NCI-H460 (cell line): ENCODE data around the gene QRFP. TPM values are rescaled to one million over a fixed set of nuclear protein-coding genes. Genes with fewer than 3 reads are reported as not detected.

Experiments
- total RNA-seq: library from RNA; depleted of rRNA; stranded (reverse); fragments of >200 nt; shearing (Covaris generic); gene quantifications from 2 replicates; pipeline ENCODE4 v1.2.3, GENCODE V29; 2014; rRNA removed

Gene QRFP
- total RNA-seq, 1 experiment from 2014 or later: not detected

Other genes starting within 250 kb of the QRFP start
- gene PRDM12, start 232.2 kb downstream of the QRFP start, total RNA-seq: 0.30 TPM in 1 of 2 replicates, not detected in the other
- gene EXOSC2, start 203.0 kb downstream of the QRFP start, total RNA-seq: 45.5 and 56.5 TPM in 2 replicates
- 60.6 and 63.0 TPM in 2 replicates for gene ABL1, start 61.6 kb downstream of the QRFP start, total RNA-seq
- gene FIBCD1, start 42.4 kb upstream of the QRFP start, total RNA-seq: 14.3 and 14.6 TPM in 2 replicates
- 8.9 and 9.2 TPM in 2 replicates for gene LAMC3, start 112.4 kb upstream of the QRFP start, total RNA-seq
- 4.2 and 5.0 TPM in 2 replicates for gene AIF1L, start 199.7 kb upstream of the QRFP start, total RNA-seq
- 12.9 and 17.2 TPM in 2 replicates for gene NUP214, start 228.8 kb upstream of the QRFP start, total RNA-seq